ENCODE measurements around the gene CCR8. TPM values are rescaled to one million over a fixed set of nuclear protein-coding genes. Genes with fewer than 3 reads are reported as not detected.

Gene CCR8
- polyA plus RNA-seq, 1 experiment = not detected

- ChIA-PET POLR2A (no interaction called here), CTCF (no interaction called here)
- no peak for DNase-seq (ENCODE audit: low read depth, low spot score)
These were observed 2.3 kb upstream of the CCR8 start for GRCh38 chr3:39327053-39327745.

GRCh38 chr3:39327746-39328349 is 1.7 kb upstream of the CCR8 start:
- ChIA-PET POLR2A (no interaction called here), CTCF (no interaction called here)
- H3K27me3 ChIP-seq (ENCODE audit: control insufficient read depth, insufficient read depth, low read length) = no peaks in the 10 kb centered on the region
- H3K9me3 ChIP-seq (ENCODE audit: control insufficient read depth, insufficient read depth, low read length) = no peaks in the 10 kb centered on the region
- no peak overlapping the region for H3K4me3 ChIP-seq (ENCODE audit: low read depth, low read length)
- H3K27ac ChIP-seq (ENCODE audit: low read depth, low read length) = no peak overlapping the region
- no peak for TF ChIP-seq CTCF (IDR thresholded peaks at IDR 0.05; ENCODE audit: low read depth, low read length)
- DNase-seq (ENCODE audit: low read depth, low spot score) = no peak

More at GRCh38 chr3:39327053-39327745, 2.3 kb upstream of the CCR8 start:
- no peak for TF ChIP-seq CTCF (IDR thresholded peaks at IDR 0.05; ENCODE audit: low read depth, low read length)
- H3K27ac ChIP-seq (ENCODE audit: low read depth, low read length) = no peak overlapping the region
- H3K4me3 ChIP-seq (ENCODE audit: low read depth, low read length) = no peak overlapping the region
- no peaks in the 10 kb centered on the region for H3K9me3 ChIP-seq (ENCODE audit: control insufficient read depth, insufficient read depth, low read length)
- H3K27me3 ChIP-seq (ENCODE audit: control insufficient read depth, insufficient read depth, low read length) = no peaks in the 10 kb centered on the region

- ChIA-PET CTCF (no interaction called here), POLR2A (interaction anchor here (0.6 kb wide), 1 partner anchor 147 kb away, joined by 4 read pairs; no protein-coding TSS in a partner anchor)
- H3K4me3 ChIP-seq (ENCODE audit: low read depth, low read length) = no peak overlapping the region
- H3K27ac ChIP-seq (ENCODE audit: low read depth, low read length) = no peak overlapping the region
- TF ChIP-seq CTCF (IDR thresholded peaks at IDR 0.05; ENCODE audit: low read depth, low read length) = no peak
- DNase-seq (ENCODE audit: low read depth, low spot score) = no peak
- H3K27me3 ChIP-seq (ENCODE audit: control insufficient read depth, insufficient read depth, low read length) = no peaks in the 10 kb centered on the region
- no peaks in the 10 kb centered on the region for H3K9me3 ChIP-seq (ENCODE audit: control insufficient read depth, insufficient read depth, low read length)
These were observed 1.3 kb downstream of the CCR8 start for GRCh38 chr3:39330824-39331223.

- no peaks in the 10 kb centered on the region for H3K9me3 ChIP-seq (ENCODE audit: control insufficient read depth, insufficient read depth, low read length)
- H3K27me3 ChIP-seq (ENCODE audit: control insufficient read depth, insufficient read depth, low read length) = no peaks in the 10 kb centered on the region
- no peak overlapping the region for H3K4me3 ChIP-seq (ENCODE audit: low read depth, low read length)
- CTCF ChIA-PET = no interaction called here
- TF ChIP-seq CTCF (IDR thresholded peaks at IDR 0.05; ENCODE audit: low read depth, low read length) = no peak
- H3K27ac ChIP-seq (ENCODE audit: low read depth, low read length) = no peak overlapping the region
- no peak for DNase-seq (ENCODE audit: low read depth, low spot score)
- POLR2A ChIA-PET = no interaction called here
These were observed 3.0 kb downstream of the CCR8 start for GRCh38 chr3:39332525-39332924.

GRCh38 chr3:39333607-39334006 is 4.1 kb downstream of the CCR8 start:
- Histone ChIP-seq H3K9me3 (ENCODE audit: control insufficient read depth, insufficient read depth, low read length) (no peaks in the 10 kb centered on the region), H3K27ac (ENCODE audit: low read depth, low read length) (no peak overlapping the region), H3K4me3 (ENCODE audit: low read depth, low read length) (no peak overlapping the region), H3K27me3 (ENCODE audit: control insufficient read depth, insufficient read depth, low read length) (no peaks in the 10 kb centered on the region)
- DNase-seq (ENCODE audit: low read depth, low spot score) = no peak
- POLR2A ChIA-PET = no interaction called here
- TF ChIP-seq CTCF (IDR thresholded peaks at IDR 0.05; ENCODE audit: low read depth, low read length) = no peak
- CTCF ChIA-PET = no interaction called here
